Panc1 (cell line): ENCODE measurements around the gene GALNT4. TPM values are rescaled to one million over a fixed set of nuclear protein-coding genes. Genes with fewer than 3 reads are reported as not detected.

Experiments
- ATAC-seq: fragments of 200-7000 bp; cut with Tn5 transposase; 2 replicates; pipeline ENCODE4 v1.9.1; 2020; ENCODE audit warnings: mild to moderate bottlenecking, moderate library complexity
- BruUV-seq: library from RNA; stranded (reverse); fragments of 400-500 nt; replicated peaks from 2 replicates; lab custom pipeline; 2021; lab: Mats Ljungman, UMichigan
- CTCF ChIA-PET: fragments of 300-600 bp; sonication (Branson Sonifier 250); formaldehyde crosslinking; loops from one replicate; lab custom pipeline; 2022; ENCODE audit warnings: antibody characterized with exemption; lab: Charles Lee
- POLR2A ChIA-PET: fragments of 300-600 bp; sonication (Branson Sonifier 250); formaldehyde crosslinking; loops from one replicate; lab custom pipeline; 2022; ENCODE audit warnings: antibody characterized with exemption; lab: Charles Lee
- DNase-seq: peaks from one replicate; pipeline ENCODE4 v3.0.0-alpha.2; 2010; ENCODE audit warnings: low read depth, low spot score
- H3K27ac ChIP-seq: 2 replicates; pipeline ENCODE4 v1.5.1; 2011; ENCODE audit warnings: mild to moderate bottlenecking, low read length, inconsistent platforms
- H3K27me3 ChIP-seq: fragments of 200-500 bp; sonication (Bioruptor generic); 2 replicates; pipeline ENCODE4 v1.6.0; 2014; ENCODE audit warnings: low read length, inconsistent platforms; ENCODE audit not compliant: control insufficient read depth, insufficient read depth
- H3K36me3 ChIP-seq: fragments of 200-500 bp; sonication (Bioruptor generic); 2 replicates; pipeline ENCODE4 v1.5.1; 2014; ENCODE audit warnings: inconsistent platforms, mild to moderate bottlenecking, low read length, moderate library complexity; ENCODE audit not compliant: control insufficient read depth, insufficient read depth
- H3K4me1 ChIP-seq: 2 replicates; pipeline ENCODE4 v1.5.1; 2011; ENCODE audit warnings: inconsistent platforms, mild to moderate bottlenecking, low read length, moderate library complexity; ENCODE audit not compliant: control insufficient read depth, insufficient read depth
- H3K4me3 ChIP-seq, 2 experiments: 2 replicates each; pipeline ENCODE4 v1.5.1; 2011 to 2012; ENCODE audit warnings: low read depth in 2 of 2, low read length in 2 of 2, mild to moderate bottlenecking in 2 of 2, inconsistent platforms in 1 of 2, moderate library complexity in 1 of 2
- H3K9me3 ChIP-seq: fragments of 200-500 bp; sonication (Bioruptor generic); 2 replicates; pipeline ENCODE4 v1.5.1; 2014; ENCODE audit warnings: low read depth, mild to moderate bottlenecking, inconsistent platforms, low read length, moderate library complexity; ENCODE audit not compliant: control insufficient read depth, insufficient read depth
- POLR2AphosphoS5 ChIP-seq: IDR thresholded peaks from 2 replicates; pipeline ENCODE4 v1.6.1; 2012; ENCODE audit warnings: mild to moderate bottlenecking, low read depth, low read length, moderate library complexity
- SIN3A ChIP-seq: IDR thresholded peaks from 2 replicates; pipeline ENCODE4 v1.6.1; 2012; ENCODE audit warnings: low read depth, mild to moderate bottlenecking, low read length, moderate library complexity, borderline replicate concordance; ENCODE audit not compliant: insufficient read depth
- TCF7L2 ChIP-seq: IDR thresholded peaks from 2 replicates; pipeline ENCODE4 v1.6.1; 2011; ENCODE audit warnings: mild to moderate bottlenecking, low read depth, low read length, inconsistent platforms
- in situ Hi-C: cut with HindIII; loops from 2 replicates; pipeline ENCODE4 v1.10.0; 2016; ENCODE audit warnings: low sequenced_read_pairs, low pct_unique_long_range_greater_than_20kb
- intact Hi-C: fragments of 100-400 bp; cut with micrococcal nuclease; formaldehyde crosslinking; loops from one replicate; pipeline ENCODE4 v1.10.0; 2022; ENCODE audit not compliant: unreplicated experiment
- total RNA-seq: library from RNA; stranded (reverse); gene quantifications from one replicate; pipeline ENCODE4 v1.2.1, GENCODE V29; 2021; ENCODE audit not compliant: unreplicated experiment
- TF ChIP-seq, protein P1 (sequence below), 2 experiments: IDR thresholded peaks; 2 replicates each; pipeline ENCODE4 v1.6.1; 2011 to 2012; ENCODE audit warnings: low read depth in 2 of 2, control low read depth in 1 of 2, low read length in 1 of 2, mild to moderate bottlenecking in 1 of 2, moderate library complexity in 1 of 2; ENCODE audit not compliant: insufficient read depth in 1 of 2
- TF ChIP-seq, protein P2 (sequence below): fragments of 450-650 bp; IDR thresholded peaks from 2 replicates; pipeline ENCODE4 v1.5.1; 2017; ENCODE audit warnings: mild to moderate bottlenecking

GALNT4 gene
- total RNA-seq, 1 experiment from 2014 or later, result 5.1 TPM

DNA sequence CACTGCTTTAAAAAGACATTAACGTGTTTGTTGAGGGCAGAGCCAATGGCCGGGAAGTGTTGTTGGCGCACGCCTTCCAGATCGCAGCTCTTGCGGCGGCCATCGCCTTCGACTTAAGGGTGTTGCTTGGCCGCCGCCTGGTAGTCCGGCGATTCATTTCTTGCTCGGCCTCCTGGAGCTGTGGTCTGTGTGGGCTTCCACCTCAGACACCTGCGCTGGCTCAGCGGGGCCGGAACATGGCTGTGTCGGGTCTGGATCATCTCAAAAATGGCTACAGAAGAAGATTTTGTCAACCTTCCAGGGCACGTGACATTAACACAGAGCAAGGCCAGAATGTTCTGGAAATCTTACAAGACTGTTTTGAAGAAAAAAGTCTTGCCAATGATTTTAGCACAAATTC is 24.7 kb downstream of the GALNT4 start:
- no peak for ATAC-seq
- Histone ChIP-seq H3K9me3 (no peaks in the 10 kb centered on the region), H3K4me3 (no peak overlapping the region), H3K4me1 (no peaks in the 10 kb centered on the region), H3K27ac (no peak overlapping the region), H3K27me3 (no peaks in the 10 kb centered on the region), H3K36me3 (no peaks in the 10 kb centered on the region)
- no peak for DNase-seq
- TF ChIP-seq, protein P1, sequence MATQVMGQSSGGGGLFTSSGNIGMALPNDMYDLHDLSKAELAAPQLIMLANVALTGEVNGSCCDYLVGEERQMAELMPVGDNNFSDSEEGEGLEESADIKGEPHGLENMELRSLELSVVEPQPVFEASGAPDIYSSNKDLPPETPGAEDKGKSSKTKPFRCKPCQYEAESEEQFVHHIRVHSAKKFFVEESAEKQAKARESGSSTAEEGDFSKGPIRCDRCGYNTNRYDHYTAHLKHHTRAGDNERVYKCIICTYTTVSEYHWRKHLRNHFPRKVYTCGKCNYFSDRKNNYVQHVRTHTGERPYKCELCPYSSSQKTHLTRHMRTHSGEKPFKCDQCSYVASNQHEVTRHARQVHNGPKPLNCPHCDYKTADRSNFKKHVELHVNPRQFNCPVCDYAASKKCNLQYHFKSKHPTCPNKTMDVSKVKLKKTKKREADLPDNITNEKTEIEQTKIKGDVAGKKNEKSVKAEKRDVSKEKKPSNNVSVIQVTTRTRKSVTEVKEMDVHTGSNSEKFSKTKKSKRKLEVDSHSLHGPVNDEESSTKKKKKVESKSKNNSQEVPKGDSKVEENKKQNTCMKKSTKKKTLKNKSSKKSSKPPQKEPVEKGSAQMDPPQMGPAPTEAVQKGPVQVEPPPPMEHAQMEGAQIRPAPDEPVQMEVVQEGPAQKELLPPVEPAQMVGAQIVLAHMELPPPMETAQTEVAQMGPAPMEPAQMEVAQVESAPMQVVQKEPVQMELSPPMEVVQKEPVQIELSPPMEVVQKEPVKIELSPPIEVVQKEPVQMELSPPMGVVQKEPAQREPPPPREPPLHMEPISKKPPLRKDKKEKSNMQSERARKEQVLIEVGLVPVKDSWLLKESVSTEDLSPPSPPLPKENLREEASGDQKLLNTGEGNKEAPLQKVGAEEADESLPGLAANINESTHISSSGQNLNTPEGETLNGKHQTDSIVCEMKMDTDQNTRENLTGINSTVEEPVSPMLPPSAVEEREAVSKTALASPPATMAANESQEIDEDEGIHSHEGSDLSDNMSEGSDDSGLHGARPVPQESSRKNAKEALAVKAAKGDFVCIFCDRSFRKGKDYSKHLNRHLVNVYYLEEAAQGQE (IDR thresholded peaks at IDR 0.05; ENCODE audit: insufficient read depth in 1 of 2, low read depth in 2 of 2, low read length in 1 of 2), result no peak
- TF ChIP-seq TCF7L2 (no peak), SIN3A (no peak), POLR2AphosphoS5 (no peak)
- TF ChIP-seq, protein P2, sequence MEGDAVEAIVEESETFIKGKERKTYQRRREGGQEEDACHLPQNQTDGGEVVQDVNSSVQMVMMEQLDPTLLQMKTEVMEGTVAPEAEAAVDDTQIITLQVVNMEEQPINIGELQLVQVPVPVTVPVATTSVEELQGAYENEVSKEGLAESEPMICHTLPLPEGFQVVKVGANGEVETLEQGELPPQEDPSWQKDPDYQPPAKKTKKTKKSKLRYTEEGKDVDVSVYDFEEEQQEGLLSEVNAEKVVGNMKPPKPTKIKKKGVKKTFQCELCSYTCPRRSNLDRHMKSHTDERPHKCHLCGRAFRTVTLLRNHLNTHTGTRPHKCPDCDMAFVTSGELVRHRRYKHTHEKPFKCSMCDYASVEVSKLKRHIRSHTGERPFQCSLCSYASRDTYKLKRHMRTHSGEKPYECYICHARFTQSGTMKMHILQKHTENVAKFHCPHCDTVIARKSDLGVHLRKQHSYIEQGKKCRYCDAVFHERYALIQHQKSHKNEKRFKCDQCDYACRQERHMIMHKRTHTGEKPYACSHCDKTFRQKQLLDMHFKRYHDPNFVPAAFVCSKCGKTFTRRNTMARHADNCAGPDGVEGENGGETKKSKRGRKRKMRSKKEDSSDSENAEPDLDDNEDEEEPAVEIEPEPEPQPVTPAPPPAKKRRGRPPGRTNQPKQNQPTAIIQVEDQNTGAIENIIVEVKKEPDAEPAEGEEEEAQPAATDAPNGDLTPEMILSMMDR, result no peak
- in situ Hi-C loops, result no loop called here
- no TSS peak for BruUV-seq
- intact Hi-C loops, result no loop called here
- CTCF ChIA-PET, result no interaction called here
- POLR2A ChIA-PET, result no interaction called here

GRCh38 chr12:89497467-89497866 is 27.1 kb downstream of the GALNT4 start:
- Histone ChIP-seq H3K4me3 (no peak overlapping the region), H3K36me3 (no peaks in the 10 kb centered on the region), H3K27ac (no peak overlapping the region), H3K4me1 (no peaks in the 10 kb centered on the region), H3K9me3 (no peaks in the 10 kb centered on the region), H3K27me3 (no peaks in the 10 kb centered on the region)
- TF ChIP-seq SIN3A (no peak), POLR2AphosphoS5 (no peak), TCF7L2 (no peak)
- TF ChIP-seq, protein P1 (IDR thresholded peaks at IDR 0.05; ENCODE audit: insufficient read depth in 1 of 2, low read depth in 2 of 2, low read length in 1 of 2), result no peak
- TF ChIP-seq, protein P2, result no peak
- ATAC-seq, result no peak
- no peak for DNase-seq
- in situ Hi-C loops (no loop called here), intact Hi-C loops (no loop called here)
- CTCF ChIA-PET, result no interaction called here
- BruUV-seq, result no TSS peak
- POLR2A ChIA-PET, result no interaction called here
